ENCODE data around the gene B4GALT3. TPM values are rescaled to one million over a fixed set of nuclear protein-coding genes. Genes with fewer than 3 reads are reported as not detected.

B4GALT3 gene
- total RNA-seq, 1 experiment from 2014 or later, result 31.8 TPM

DNA sequence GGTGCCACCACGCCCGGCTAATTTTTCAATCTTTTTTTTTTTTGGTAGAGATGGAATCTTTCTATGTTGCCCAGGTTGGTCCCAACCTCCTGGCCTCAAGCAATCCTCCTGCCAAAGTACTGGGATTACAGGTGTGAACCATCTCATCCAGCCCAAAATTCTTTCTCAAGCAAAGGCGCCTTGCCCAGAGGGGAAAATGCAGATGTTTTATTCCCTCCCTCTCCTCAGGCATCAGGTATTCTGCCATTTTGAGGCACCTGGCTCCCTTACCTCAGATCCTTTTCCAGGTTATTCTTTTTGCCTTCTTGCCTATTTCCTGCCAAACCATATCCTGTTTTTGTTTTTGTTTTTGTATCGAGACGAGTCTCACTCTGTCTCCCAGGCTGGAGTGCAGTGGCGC lies 11.1 kb upstream of the B4GALT3 start:
- no peak for DNase-seq (ENCODE audit: low read depth)

DNA sequence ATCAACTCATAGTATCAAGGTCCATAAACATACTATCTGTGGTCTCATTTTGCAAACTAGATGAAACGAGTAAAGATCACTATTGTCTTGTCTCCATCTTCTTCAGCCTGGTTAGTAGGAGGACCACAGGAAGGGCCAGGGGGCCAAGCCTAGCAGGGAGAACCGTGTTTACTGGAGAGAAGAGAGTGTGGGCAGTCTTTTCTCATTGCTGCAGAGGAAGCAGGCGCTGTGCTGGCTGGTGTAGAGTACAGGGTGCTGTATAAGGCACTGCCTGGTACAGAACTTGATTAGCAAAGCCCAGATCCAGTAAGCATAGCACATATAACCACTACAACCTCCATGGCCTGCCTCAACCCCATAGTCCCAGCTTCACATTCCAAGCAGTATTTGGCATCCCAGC lies 10.0 kb upstream of the B4GALT3 start:
- no peak for DNase-seq (ENCODE audit: low read depth)

DNA sequence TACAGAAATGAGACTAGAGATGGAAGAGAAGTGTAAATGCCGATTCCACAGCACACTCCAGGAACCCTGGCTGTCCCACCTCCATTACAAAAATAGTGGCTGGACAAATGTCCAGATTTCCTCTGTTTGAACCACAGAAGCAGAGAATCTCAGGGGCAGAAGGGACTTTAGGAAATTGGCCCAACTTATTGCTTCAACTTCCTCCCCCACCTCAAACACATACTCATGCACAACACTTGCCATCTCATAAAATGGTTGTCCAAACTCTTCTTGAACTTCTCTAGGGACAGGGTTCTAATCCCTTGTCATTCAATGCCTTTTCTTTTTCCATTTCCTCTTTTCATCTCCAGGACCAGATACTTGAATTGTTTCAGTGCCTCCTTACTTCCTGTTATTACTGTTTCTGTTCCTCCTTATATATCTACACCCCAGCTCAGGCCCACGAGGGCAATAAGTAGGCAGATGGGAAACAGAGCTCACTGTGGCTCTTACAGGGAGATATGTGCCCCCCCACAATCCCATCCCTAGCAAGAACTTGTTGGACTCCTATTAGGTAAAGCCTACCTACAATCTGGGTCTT lies 8.5 kb upstream of the B4GALT3 start:
- no peak for DNase-seq (ENCODE audit: low read depth)

DNA sequence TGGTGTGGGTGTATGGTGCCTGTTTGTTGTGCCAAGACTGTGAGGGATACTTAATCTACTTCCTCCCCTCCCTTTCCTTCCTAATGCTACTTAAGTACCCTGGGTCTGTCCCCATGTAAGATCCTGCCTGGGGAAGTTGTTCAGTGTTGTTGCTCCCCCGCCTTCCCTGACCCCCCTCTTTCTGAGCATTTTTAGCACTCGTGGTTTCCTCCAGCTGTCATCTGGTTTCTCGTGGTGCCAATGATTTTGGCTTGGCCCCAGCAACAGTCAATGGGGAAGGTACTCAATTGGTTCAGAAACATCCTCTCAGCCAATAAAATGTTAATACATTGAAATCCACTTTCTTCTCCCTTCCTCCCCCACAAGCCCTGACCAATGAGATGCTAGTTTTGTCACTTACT lies 8.0 kb upstream of the B4GALT3 start:
- DNase-seq (ENCODE audit: low read depth), result no peak

DNA sequence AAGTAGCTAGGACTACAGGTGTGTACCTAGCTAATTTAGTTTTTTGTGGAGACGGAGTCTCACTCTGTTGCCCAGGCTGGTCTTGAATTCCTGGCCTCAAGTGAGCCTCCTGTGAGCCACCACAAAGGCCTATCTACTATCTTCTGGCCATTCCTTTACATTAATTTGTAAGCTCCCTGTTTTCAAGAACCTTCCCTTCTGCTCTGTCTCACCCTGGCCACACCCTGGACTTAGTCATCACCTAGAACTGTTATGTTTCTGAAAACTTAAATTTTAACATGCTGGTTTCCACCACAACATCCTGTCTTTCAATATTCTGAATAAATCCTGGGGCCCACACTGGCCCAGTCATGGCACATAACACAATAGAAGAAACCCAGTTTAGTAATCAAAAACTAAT lies 4.9 kb upstream of the B4GALT3 start:
- DNase-seq (ENCODE audit: low read depth), result peak; percentile 70

DNA sequence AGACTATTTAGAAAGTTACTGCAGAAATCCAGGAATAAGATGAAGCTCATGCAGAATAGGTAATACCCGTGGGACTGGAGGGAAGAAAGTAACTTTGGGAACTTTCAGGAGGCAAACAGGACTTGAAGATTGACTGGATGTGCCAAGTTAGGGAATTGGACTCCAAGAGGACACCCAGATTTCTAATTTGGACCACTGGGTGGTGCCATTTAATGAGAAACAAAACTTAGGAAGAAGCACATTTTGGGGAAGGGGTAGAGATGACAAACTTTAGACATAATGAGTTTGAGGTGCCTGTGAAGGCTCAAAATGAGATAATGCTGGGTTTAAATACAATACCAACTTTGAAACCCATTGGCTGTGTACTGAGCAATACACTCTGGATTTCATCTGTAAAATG lies 3.3 kb upstream of the B4GALT3 start:
- no peak for DNase-seq (ENCODE audit: low read depth)

DNA sequence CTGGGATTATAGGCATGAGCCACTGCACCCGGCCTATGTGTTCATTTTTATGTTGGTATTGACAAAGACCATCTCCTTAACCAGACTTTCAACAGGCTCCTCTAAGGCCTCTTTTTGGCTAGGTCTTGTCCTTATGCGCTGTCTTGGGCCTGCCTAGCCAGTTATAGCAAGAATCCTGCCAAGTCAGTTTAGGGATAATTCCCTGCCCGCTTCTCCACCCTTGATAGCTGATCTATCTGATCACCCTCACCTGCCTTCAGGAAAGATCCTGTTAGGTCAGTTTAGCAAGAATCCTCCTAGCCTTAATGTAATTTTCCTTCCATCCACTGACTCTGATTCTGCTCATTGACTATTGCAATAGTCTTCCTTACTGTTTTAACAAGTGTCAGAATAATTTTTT lies 2.4 kb upstream of the B4GALT3 start:
- no peak for DNase-seq (ENCODE audit: low read depth)

DNA sequence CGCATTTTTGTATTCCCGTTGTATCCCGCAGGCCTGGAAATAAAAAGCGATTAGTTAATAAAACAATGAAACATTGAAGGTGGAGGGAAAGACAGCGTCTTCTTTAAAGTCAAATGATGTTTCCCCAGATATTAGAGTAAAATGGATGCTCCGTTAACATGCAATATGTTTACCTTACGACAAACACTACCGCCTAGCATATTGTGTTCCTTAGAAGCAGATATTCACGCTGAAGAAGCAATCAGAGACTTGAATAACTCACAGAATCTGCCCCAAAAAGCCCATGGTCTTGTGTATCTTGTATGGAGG lies 583 bp upstream of the B4GALT3 start:
- no peak for DNase-seq (ENCODE audit: low read depth)

DNA sequence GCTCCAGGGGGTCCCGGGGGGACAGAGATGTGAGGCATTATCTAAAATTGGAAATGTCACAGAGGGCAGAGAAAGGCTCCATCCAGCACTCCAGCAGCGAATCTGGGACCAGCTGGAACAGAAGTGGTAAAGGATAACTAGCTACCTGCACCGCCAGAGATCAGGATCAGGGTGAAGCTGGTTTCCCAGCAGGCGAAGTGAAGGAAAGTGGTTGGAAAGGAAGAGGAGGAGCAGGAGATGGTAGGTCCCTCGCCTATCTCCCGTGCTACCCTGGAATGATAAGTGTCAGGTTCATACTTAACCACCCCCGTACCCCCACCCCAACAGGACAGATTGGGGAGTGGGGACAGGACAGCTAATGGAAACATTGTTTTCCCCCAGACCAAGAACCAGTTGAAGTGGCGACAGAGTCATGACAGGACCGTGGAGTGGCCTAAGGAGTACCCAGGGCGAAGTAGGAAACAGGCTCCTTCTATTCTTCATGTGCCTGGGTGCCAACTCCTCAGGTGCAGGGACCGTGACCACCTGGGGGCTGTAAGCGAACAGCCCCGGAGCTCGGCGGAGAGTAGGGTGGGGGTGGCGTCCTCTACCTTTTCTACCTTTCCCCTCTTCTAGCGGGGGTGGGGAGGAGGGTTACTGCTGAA lies 717 bp downstream of the B4GALT3 start:
- DNase-seq (ENCODE audit: low read depth), result no peak

DNA sequence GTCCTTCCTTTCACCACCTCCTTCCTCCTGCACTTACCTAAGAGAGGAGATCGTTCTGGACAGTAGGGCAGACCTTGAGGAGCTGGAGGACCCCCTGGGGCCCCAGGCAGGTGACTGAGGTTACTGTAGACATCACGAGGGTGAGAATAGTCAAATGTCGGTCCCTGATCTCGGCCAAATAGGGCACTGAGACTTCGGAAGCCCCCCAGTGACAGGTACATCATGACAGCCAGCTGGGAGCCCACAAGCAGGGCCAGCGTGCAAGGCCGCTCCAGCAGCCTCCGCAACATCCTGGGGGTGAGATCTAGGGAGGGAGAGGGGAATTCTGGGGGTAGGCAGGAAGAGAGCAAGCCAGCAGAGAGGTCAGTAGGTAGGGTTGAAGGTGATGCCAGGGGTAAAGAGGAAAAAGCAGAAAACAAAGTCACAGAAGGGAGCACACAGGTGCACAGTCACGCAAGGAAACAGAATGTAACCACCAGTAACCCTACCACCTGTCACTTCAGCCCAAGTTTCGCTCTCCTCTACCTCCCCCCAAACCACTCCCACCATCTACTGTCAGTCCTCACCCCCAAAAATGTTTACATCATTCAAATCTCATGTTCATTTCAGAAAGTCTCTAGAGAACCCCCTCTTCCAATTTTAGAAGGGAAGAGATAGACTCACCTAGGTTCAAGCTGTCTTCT lies 1.4 kb downstream of the B4GALT3 start:
- DNase-seq (ENCODE audit: low read depth), result no peak

DNA sequence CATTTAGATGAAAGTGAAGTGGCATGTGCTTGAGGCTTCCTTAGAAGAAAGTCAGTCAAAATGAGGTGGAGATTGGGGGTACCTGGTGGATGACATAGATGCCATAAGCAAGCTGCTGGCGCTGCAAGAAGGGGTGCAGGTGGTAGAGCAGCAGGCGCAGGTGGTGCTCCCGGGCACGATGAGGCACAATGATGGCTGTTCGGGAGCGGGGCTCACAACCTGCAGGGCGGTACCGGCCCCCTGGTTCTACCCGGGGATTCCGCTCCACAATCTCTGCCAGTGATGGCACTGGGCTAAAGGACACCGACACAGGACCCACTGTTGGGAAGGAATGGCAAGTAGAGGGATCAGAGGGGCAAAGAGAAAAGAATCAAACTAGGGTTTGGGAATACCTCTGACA lies 2.4 kb downstream of the B4GALT3 start:
- DNase-seq (ENCODE audit: low read depth), result no peak

DNA sequence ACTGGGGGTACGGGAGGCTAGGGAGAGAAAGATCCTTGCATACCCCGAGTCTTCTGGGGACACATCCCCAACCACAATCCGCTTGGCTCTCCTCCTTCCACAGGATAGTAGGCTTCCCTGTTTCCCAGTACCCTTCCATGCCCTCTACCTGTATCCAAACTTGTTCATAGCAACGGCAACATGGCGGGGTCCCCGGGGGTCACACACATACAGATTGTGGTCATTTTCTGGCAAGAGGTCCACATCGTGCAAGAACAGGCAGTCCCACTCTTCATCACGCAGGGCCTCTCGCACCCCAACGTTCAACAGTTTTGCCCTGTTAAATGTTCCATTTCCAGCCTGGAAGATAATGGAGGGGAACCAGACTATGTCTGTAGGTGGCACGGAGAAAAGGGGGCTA lies 3.6 kb downstream of the B4GALT3 start:
- DNase-seq (ENCODE audit: low read depth), result no peak

DNA sequence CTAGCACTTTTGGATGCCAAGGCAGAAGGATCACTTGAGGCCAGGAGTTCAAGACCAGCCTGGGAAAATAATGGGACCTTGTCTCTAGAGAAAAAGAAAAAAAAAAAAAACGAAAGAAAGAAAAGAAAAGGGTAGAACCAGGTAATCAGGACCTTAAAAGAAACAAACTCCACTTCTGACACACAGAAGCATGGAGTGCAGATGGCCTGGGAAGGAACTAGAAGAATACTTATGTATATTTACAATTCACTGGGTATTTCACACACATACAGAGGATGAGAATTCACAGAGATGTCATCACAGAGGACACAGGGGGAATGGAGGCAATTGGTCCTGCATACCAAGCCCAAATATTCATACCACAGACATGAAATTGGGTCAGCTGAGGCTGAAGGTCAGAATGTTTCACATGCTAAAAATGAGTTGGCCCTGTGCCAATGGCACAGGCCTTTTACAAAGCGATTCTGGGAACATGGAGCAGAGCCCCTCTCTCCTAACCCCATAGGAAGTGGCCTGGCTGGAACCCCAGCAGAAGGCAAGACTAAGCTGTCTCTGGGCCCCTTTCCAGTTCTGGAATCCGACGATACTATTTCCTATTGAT lies 4.4 kb downstream of the B4GALT3 start:
- no peak for DNase-seq (ENCODE audit: low read depth)

DNA sequence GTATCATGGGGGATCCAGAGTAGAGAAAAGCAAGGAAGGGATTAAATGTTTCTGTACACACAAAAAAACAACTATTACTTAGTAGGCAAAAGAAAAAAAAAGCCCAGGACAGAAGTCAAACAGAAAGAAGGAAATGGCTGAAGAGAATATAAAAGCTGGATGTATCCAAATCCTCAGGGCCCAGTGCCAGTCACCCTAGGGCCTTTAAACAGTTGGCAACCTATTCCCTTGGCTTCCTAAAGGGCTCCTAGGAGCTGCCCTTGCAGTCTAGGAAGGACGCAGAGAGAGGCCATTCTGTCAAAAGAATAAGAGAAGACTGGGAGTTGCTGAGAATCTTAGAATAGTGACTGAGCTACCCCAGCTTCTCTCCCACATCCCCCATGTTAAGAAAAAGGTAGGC lies 5.0 kb downstream of the B4GALT3 start:
- DNase-seq (ENCODE audit: low read depth), result no peak

DNA sequence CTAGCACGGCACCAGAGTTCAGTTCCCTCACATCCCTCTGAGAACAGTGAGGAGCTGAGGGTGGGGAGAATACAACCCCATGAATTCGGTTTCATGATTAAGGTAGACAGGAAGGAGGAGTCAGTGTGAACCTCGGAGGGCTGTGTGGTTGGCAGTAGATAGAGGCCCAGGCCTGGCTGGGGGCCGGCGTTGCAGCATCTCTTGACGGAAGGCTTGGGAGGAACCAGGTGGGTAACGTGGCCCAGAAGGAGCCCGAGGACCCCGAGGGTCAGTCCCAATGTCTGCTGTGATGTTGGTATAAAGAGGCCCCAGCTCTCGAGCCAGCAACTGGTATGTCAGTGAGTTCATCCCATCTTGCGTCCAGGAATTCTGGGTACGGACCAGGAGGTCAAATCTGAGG lies 5.6 kb downstream of the B4GALT3 start:
- no peak for DNase-seq (ENCODE audit: low read depth)

DNA sequence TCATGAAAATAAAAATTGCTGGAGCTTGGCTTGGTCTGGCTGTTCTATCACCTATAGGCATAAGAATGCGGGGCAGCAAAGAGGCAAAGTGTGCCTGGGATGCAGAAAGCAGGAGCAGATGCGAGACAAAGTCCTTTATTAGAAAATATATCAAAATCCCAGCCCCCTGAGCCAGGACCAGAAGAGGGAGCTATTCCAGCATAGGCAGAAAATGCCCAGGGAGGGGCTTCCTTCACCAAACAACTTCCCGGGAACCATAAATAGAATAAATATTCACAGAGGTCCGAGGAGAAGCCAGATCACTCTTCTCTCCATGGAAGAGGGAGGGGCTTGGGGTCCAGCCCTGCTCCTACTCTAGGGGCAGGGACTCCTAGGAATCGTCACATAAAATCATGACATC lies 6.1 kb downstream of the B4GALT3 start:
- no peak for DNase-seq (ENCODE audit: low read depth)

DNA sequence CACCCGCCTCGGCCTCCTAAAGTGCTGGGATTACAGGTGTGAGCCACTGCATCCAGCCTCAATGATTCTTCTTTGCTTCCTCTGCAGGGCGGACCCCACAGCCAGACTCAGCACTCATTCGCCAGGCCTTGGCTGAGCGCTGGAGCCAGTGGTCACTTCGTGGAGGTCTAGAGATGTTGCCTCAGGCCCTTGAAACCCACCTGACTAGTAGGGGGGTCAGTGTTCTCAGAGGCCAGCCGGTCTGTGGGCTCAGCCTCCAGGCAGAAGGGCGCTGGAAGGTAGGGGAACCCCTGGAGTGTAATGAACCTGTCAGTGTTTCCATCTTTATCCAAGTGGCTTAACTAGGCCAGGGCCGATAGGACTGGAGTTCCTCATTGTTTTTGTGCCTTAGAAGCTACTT lies 8.4 kb downstream of the B4GALT3 start:
- no peak for DNase-seq (ENCODE audit: low read depth)

DNA sequence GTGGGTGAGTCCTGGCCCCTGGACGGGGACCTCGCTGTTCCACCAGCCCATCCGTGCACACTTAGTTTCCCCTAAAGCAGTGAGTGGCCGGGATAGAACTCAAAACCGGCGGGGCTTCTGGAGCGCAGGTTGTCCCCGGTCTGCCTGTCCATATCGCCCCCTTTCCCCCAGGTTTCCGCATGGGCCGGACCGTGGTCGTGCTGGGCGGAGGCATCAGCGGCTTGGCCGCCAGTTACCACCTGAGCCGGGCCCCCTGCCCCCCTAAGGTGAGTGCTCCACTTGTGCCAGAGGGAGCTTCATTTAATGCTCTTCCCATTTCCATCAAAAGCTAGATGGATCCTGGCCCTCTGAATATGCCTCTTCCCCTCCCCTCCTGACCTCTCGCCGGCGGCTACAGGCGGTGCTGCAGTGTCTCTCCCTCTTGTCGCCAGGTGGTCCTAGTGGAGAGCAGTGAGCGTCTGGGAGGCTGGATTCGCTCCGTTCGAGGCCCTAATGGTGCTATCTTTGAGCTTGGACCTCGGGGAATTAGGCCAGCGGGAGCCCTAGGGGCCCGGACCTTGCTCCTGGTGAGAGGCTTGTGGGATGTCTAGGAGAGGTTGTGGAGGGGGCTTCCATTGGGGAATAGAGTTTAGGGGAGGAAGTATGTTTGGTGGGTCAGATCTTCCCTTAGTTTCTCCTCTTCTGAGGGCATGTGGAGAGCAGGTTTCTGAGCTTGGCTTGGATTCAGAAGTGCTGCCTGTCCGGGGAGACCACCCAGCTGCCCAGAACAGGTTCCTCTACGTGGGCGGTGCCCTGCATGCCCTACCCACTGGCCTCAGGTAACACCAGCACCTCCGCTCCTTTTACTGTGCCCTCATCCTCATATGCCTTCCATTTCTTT lies 10.4 kb downstream of the B4GALT3 start:
- DNase-seq (ENCODE audit: low read depth), result peak; percentile 23

DNA sequence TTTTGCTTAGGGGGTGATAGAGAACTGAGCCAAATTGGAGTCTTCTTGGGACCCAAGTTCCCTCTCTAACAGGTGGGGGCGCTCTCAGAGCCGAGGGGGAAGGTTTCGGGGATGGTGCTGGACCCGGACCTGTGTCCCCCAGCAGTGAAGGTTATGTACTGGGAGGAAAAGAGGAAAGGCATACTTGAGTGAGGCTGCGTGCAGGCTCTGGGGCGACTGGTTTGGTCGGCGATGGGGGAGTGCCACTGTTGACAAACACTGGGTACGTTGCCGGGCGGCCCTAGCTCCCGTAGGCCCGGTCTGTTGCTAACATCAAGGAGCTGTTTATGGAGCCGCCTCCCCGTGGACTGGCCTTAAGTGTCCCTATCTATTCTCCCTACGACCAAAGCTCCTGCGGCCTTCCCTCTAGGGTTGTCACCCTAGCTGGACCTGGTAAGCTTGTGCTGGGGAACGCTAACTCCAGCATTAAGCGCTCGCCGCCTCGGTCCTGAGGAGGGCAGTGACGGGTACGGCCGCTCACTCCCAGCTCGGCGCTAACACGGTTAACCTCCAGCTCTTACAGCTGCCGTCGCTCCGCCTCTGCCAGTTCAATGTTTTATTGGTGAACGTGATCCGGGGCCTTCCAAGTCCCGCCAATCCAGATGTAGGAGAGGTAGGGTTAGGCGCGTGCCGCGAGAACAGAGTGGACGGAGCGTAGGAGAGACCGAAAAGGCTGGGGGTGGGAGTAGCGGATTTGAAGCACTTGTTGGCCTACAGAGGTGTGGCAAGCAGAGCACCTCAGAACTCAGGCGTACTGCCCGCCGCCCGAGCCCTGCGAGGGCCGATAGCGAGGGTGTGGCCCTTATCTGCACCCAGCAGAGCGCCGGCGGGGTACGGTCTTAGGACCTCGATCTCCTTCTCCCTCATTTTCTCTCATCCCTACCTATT lies 11.3 kb downstream of the B4GALT3 start, which contains the start of gene PPOX:
PPOX (plus strand) TSS at position 685 of the 927 bp plus-strand sequence. CDS start 422 bp downstream, outside the sequence.
- DNase-seq (ENCODE audit: low read depth), result peak; percentile 98

DNA sequence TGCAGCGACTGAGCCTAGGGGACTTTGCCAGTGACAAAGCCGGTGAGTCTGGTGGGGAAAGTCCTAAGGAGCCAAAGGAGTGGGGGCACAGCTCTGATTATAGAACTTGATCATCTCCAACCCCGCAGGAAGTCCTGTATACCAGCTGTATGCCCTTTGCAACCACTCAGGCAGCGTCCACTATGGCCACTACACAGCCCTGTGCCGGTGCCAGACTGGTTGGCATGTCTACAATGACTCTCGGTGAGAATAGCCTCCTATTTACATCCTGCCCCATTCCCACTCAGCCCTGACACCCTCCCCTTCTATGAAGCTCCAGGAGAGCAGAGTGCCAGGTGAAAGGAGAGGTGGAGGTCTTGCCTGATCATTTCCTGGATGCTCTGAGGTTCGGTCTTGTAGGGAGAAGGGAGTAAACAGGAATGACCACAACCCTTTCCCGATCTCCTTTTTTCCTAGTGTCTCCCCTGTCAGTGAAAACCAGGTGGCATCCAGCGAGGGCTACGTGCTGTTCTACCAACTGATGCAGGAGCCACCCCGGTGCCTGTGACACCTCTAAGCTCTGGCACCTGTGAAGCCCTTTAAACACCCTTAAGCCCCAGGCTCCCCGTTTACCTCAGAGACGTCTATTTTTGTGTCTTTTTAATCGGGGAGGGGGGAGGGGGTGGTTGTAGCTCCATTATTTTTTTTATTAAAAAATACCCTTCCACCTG lies 12.3 kb downstream of the B4GALT3 start:
- no peak for DNase-seq (ENCODE audit: low read depth)
